T-helper 2 cell treated with Interferon-gamma antibody and Interleukin-4, amounts not matched to agents 100 ng/mL and 5 ng/mL, for 36 hours (primary cell): ENCODE results near the gene PATJ. TPM values are rescaled to one million over a fixed set of nuclear protein-coding genes. Genes with fewer than 3 reads are reported as not detected.

Source experiments
- intact Hi-C: fragments of 100-400 bp; cut with micrococcal nuclease; formaldehyde crosslinking; loops from one replicate; pipeline ENCODE4 v1.15.1; 2023
- total RNA-seq: library from RNA; stranded (reverse); gene quantifications from 2 replicates; pipeline ENCODE4 v1.2.3, GENCODE V29; 2022

The PATJ gene
- total RNA-seq, 1 donor from 2014 or later, result 7.5 TPM

- intact Hi-C loops, result loop anchor here (1.0 to 2.0 kb wide), 2 partner anchors 49 to 324 kb away; no protein-coding TSS in a partner anchor
Measured at GRCh38 chr1:62082456-62083363, 340.4 kb downstream of the PATJ start.

GRCh38 chr1:62084310-62084890 is 342.1 kb downstream of the PATJ start:
- intact Hi-C loops, result no loop called here

- intact Hi-C loops, result no loop called here
Measured at GRCh38 chr1:62088439-62088838, 346.2 kb downstream of the PATJ start.

DNA sequence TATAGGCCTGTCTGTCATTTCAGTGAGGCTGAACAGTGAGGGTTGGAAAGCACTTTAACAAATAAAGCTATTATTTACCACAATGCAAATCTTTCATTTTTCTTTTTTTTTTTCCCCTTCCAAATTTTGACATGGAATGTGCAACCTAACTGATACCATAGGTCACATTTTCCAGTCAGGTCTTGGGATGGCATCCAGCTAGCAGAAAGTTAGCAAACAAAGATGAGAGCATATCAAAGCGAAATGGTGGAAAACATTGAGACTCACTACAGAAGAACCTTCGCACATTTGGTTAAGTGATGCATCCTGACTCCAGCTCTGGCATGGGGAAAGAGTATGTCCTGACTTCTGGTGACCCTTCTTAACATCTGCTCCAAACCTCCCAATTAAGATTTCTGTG is 347.3 kb downstream of the PATJ start:
- intact Hi-C loops, result no loop called here

GRCh38 chr1:62090016-62090415 is 347.7 kb downstream of the PATJ start:
- intact Hi-C loops, result no loop called here

DNA sequence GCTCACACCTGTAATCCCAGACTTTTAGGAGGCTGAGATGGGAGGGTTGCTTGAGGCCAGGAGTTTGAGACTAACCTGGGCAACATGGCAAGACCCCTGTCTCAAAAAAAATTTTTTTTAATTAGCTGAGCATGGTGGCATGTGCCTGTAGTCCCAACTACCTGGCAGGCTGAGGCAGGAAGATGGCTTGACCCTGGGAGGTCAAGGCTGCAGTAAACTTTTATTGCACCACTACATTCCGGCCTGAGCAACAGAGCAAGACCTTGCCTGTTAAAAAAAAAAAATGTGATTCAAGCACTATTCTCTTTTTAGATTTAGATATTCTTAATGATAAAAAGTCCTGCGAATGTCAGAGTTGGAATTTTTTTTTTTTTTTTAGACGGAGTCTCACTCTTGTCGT is 349.8 kb downstream of the PATJ start:
- intact Hi-C loops, result no loop called here

- intact Hi-C loops, result no loop called here
Measured at GRCh38 chr1:62093261-62093660, 351.0 kb downstream of the PATJ start.

DNA sequence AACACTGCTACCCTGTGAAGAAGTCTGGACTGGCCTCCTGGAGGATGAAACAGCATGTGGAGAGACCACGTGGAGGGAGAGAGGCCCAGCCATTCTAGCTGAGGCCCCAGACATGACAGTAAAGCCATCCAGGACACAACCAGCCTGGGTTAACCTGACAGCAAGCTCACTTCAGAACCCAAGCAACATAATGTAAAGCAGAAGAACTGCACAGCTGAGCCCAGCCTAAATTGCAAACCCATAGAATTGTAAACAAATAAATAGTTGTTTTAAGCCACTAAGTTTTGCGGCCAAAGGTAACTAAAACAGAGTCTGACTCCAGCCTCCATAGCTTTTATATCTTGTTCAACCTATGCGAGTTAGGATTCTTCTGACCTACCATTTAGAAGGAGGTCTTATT is 355.2 kb downstream of the PATJ start:
- intact Hi-C loops, result no loop called here

GRCh38 chr1:62100442-62100841 is 358.2 kb downstream of the PATJ start:
- intact Hi-C loops, result no loop called here

DNA sequence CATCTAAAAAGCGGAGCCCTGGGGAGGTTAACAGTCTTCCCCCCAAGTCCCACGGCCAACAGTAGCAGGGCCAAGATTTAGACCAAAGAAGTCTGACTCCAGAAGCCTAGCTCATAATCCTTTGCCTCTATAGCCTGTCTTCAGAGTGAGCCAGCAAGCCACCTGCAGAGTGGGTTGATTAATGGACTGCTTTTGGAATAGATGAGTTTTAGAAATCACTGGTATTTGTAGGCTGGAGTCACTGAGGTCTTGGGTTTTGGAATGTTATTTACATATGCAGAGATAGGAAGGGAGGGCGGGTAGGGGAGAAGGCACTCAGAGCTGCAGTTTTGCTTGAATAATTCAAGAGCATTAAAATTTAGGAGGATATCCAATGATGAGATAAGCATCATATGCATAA is 361.6 kb downstream of the PATJ start:
- intact Hi-C loops, result no loop called here

DNA sequence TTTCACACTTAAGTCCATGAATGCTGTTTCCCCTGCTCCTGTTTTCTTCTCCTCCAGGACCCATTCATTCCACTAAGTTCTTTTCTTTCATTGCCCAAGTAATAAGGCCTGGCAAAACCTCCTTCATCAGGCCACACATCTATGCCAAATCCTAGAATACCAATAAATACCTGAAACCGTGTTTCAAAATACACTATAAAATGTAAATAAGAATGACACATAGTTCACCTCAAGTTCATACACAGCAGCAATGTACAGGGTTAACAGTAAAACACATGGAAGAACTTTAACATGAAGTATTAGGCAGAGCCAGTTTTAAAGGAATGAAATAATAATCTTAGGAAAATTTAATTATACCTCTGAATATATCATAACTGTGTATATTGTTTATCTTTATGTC is 365.6 kb downstream of the PATJ start:
- intact Hi-C loops, result no loop called here

- intact Hi-C loops, result no loop called here
Measured at GRCh38 chr1:62109124-62109523, 366.8 kb downstream of the PATJ start.

DNA sequence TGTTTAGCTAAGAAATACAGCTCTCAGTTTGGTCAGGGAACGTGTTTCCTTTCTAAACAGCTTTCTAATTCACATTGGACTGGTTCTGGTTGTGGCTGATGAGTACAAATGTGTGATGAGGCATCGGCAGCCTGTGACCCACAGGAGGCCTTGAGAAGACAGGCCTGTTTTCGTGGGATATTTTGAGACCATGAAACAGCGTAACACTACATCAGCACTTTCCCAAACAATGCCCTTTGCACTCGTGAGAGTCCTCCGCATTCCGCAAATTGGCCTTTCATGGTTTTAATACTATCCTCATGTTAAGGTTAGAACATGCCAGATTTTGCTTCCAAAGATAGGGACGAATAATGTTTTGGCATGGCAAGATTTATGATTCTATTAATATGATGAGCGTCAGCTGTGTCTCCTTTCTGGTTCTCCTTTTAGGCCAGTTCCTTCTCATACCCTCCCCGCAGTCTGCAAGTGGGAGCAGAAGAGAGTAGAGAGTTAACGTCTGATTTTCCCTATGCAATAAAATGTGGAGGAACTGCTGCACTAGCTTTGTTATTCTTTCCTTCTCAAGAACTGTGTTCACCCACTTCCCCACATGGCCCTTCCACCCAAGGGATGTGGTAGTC is 368.0 kb downstream of the PATJ start:
- intact Hi-C loops, result no loop called here

- intact Hi-C loops, result no loop called here
Measured at GRCh38 chr1:62111084-62111483, 368.8 kb downstream of the PATJ start.

GRCh38 chr1:62113507-62113906 is 371.2 kb downstream of the PATJ start:
- intact Hi-C loops, result no loop called here

DNA sequence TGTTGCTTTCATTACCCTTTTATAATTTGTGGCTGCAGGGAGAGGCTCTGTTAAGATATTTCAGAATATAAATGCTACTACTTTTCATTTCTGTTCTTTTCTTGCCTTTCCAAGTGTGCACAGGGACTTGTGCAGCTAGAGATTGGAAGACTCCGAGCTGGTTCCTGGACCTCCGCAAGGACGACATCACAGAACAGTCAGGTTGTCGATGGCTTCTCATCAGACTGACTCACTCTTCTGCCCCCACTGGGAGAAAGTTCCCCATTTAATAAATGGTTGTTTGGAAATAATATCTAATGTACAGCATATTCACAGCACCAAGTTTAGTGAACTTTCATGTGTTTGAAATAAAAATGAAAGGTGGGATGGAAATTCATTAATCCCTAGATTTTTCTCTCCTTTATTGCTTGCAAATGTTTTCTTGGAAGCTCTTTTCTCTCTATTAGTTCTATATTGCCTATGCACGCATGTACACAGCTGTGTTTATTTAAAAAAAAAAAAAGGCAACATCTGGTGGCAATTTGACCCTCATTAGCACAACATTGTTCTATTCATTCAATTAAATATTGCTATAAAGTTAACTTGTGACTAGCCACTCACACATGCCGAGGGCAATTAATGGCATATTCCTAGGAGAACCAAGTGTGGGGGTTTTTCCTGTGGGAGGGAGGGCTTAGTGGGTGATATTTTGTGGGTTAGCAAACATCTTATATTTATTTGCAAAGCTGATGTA is 374.9 kb downstream of the PATJ start:
- intact Hi-C loops, result no loop called here

DNA sequence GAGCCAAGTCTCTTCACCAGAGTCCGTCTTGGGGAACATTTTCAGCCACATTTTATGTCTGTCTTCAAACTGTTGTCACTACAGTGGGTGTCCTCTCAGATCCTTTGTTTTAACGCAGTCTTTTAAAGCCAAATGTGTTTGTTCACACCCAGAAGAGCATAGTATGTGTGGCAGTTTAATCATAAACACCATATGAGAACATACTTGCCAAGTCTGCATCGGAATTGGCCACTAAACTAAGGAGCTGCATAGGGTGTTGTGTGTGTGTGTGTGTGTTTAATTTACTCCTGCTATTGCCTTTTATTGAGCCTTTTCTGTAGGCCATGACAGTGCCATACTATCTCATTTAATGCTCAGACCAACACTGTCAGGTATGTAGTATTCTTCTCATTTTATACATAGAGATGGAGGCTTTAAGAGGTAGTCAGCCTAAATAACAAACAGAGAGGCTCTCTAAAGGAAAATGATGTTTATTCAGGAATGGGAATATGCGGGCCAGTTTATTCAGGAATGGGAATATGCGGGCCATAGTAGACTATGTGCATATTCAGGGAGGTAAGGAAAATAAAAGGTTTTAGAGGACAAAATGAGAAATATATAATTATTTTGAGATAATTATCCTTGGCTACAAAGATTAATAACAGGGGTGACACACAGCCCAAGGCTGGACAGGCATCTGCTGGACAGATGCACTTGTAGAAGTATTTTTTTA is 384.5 kb downstream of the PATJ start:
- intact Hi-C loops, result no loop called here

DNA sequence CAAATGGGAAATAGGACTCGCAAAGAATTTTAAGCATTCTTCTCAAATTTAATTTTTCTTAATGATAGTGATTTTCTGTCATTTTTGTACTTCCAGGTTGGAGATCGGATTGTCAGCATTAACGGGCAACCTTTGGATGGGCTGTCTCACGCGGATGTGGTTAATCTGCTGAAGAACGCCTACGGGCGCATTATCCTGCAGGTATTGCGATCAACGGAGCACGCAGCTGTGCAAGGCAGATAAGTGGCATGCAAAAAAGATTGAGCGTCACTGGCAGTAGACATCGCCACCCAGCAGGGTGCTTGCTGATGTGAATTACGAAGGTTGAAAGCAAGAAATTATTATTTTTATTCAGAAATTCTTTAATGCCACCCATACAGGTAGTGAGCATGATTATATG is 386.5 kb downstream of the PATJ start:
- intact Hi-C loops, result no loop called here

DNA sequence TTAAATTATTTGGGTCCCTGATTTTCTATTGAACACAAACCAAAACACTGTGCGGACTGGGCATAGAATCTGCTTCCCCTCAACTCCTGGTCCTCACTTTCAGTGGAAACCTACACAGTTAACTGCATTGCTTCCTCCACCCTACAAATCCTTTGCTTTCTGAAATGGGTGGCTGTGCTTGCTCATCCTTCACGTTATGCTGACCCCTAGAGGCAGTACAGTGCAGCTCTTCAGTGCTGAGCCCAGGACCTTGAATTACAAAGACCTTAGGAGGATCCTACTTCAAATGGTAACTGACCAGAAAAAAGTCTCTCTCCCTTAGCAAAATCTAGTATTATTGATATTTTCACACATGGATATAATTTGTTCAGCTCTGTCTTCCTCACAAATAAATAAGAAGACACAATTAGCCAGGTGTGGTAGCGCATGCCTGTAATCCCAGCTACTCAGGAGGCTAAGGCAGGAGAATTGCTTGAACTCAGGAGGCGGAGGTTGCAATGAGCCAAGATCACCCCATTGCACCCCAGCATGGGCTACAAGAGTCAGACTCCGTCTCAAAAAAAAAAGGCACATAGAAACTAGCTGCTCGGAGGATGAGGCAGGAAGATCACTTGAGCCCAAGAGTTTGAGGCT is 388.9 kb downstream of the PATJ start:
- intact Hi-C loops, result loop anchor here (1.0 kb wide), 1 partner anchor 49 kb away; no protein-coding TSS in a partner anchor

DNA sequence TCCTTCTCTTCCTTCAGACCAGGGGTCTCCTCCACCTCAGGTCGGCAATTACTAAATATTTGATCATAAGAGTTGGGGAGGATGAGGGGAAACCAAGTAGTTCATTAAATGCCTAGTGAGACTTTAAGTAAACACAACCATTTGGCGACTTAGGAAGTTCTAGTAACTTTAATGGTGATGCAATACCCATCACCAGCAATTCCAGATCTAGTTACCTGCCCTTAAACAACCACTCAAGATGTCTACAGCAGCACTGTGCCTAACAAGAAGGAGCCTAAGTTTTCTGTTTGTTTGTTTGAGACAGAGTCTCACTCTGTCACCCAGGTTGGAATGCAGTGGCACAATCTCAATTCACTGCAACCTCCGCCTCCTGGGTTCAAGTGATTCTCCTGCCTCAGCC is 395.7 kb downstream of the PATJ start:
- intact Hi-C loops, result no loop called here

- intact Hi-C loops, result no loop called here
Measured at GRCh38 chr1:62139410-62139809, 397.1 kb downstream of the PATJ start.
